Endodermal cell (in vitro differentiated cells): ENCODE results near the gene HOXC9. TPM values are rescaled to one million over a fixed set of nuclear protein-coding genes. Genes with fewer than 3 reads are reported as not detected.

Experiments
- DNase-seq: peaks from one replicate; pipeline ENCODE4 v3.0.0-alpha.2; 2017
- H3K27ac ChIP-seq: 2 replicates; pipeline ENCODE4 v1.5.1; 2013; ENCODE audit warnings: mild to moderate bottlenecking, low read depth, low read length, moderate library complexity
- H3K27me3 ChIP-seq: 2 replicates; pipeline ENCODE4 v1.6.1; 2013; ENCODE audit warnings: mild to moderate bottlenecking, low read length, moderate library complexity; ENCODE audit not compliant: insufficient read depth, control insufficient read depth, poor library complexity, severe bottlenecking
- H3K36me3 ChIP-seq: 2 replicates; pipeline ENCODE4 v1.7.0; 2013; ENCODE audit warnings: mild to moderate bottlenecking, low read length, moderate library complexity; ENCODE audit not compliant: control insufficient read depth, insufficient read depth
- H3K4me1 ChIP-seq: one replicate; pipeline ENCODE4 v1.7.0; 2013; ENCODE audit warnings: low read length; ENCODE audit not compliant: control insufficient read depth, insufficient read depth
- H3K4me3 ChIP-seq: 2 replicates; pipeline ENCODE4 v1.5.1; 2013; ENCODE audit warnings: mild to moderate bottlenecking, low read length, moderate library complexity
- H3K9ac ChIP-seq: 2 replicates; pipeline ENCODE4 v1.6.1; 2013; ENCODE audit warnings: mild to moderate bottlenecking, low read length, moderate library complexity; ENCODE audit not compliant: poor library complexity, severe bottlenecking; ENCODE audit errors: extremely low read depth
- H3K9me3 ChIP-seq: 2 replicates; pipeline ENCODE4 v1.6.1; 2013; ENCODE audit warnings: mild to moderate bottlenecking, low read length, moderate library complexity; ENCODE audit not compliant: control insufficient read depth
- H3K27ac Mint-ChIP-seq: 2 replicates; pipeline ENCODE4 v1.8.0; 2020; ENCODE audit warnings: mixed read lengths
- H3K27me3 Mint-ChIP-seq: 2 replicates; pipeline ENCODE4 v1.8.0; 2021; ENCODE audit warnings: mild to moderate bottlenecking, mixed read lengths; ENCODE audit not compliant: insufficient read depth
- H3K36me3 Mint-ChIP-seq: 2 replicates; pipeline ENCODE4 v1.8.0; 2020; ENCODE audit warnings: low read depth, mixed read lengths
- H3K4me1 Mint-ChIP-seq: 2 replicates; pipeline ENCODE4 v1.8.0; 2020; ENCODE audit warnings: mixed read lengths
- H3K4me3 Mint-ChIP-seq: 2 replicates; pipeline ENCODE4 v1.8.0; 2020; ENCODE audit warnings: mild to moderate bottlenecking, moderate library complexity, mixed read lengths
- H3K9me3 Mint-ChIP-seq: 2 replicates; pipeline ENCODE4 v1.8.0; 2020; ENCODE audit warnings: mild to moderate bottlenecking, mixed read lengths
- WGBS, 2 experiments: methylation state at CpG; one replicate each; pipeline versions ENCODE4 v1.1.5 to v1.1.7; 2013; ENCODE audit warnings: missing lambda C conversion rate in 2 of 2, mixed read lengths in 1 of 2; ENCODE audit not compliant: insufficient coverage in 1 of 2, insufficient read length in 1 of 2; 5-methylcytosine and 5-hydroxymethylcytosine counted together
- total RNA-seq, 2 donors: library from RNA; stranded (reverse); fragmentation: NEBNext Ultra II Directional in 1 of 2; extraction: Animal tissue kit (Norgen Biotek cat#: 25700) in 1 of 2; gene quantifications; 2 replicates in 1 of 2; 3 replicates in 1 of 2; pipeline ENCODE4 v1.2.1, GENCODE V29; 2021
- TF ChIP-seq, protein P1 (sequence below): fragments of 200-600 bp; sonication (generic); conservative IDR thresholded peaks from 2 replicates; pipeline ENCODE4 v1.5.0; 2021; ENCODE audit warnings: antibody characterized with exemption, mild to moderate bottlenecking

Gene HOXC9
- total RNA-seq, 2 donors from 2014 or later = not detected

DNA sequence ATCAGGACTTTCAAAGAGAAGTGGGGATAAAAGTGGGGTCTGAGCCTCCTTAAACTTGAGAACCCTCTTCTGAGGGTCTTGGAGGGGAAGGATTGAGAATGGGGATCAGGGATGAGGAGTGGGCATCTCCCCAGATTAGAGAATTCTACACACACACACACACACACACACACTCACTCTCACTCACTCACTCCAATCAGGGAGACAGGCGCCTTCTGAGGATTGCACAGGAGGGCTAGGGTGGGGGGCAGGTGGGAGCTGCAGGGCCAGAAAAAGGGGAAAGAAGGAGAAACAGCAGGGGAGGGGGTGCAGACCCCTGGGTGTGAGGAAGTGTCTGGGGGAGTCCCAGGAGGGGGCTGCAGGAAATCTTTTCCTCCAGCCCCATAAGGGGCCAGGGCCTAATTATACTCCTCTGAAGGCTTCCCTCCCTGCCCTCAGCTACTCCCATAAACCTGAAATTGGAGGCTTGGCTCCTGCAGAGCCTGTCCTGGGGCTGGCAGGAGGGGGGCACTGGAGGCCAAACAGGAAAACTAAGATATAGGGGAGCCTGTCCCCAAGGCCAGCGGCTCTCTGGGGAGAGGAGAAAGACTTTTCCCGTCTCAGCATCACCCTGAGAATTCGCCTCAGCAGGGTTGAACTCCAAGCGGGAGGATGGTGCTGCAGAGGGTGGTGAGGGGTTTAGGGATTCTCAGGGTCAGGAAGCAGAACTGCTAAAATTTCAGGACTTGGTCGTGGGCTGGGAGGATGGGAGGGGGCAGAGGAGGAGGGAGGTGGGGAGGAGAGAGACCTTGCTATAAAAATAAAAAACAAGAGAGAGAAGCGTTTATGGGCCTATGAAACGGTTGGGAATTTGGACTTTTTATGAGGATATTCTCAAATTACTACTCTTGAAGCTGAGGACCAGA lies 1.6 kb downstream of the HOXC9 start:
- Mint-ChIP-seq H3K4me3 (no peak overlapping the region), H3K27me3 (peaks cover 100% of the 10 kb centered on the region), H3K36me3 (no peaks in the 10 kb centered on the region), H3K4me1 (peaks cover 3% of the 10 kb centered on the region), H3K27ac (no peak overlapping the region), H3K9me3 (peaks cover 2% of the 10 kb centered on the region)
- Histone ChIP-seq H3K27ac (peak overlapping the region; percentile 17), H3K4me1 (no peaks in the 10 kb centered on the region), H3K4me3 (no peak overlapping the region), H3K27me3 (peaks cover 100% of the 10 kb centered on the region), H3K36me3 (no peaks in the 10 kb centered on the region), H3K9ac (no peak overlapping the region), H3K9me3 (no peaks in the 10 kb centered on the region)
- WGBS, 2 experiments = 10 to 11% methylated on average over 7 to 8 of the region's 8 CpGs
- no peak for DNase-seq
- TF ChIP-seq, protein P1, sequence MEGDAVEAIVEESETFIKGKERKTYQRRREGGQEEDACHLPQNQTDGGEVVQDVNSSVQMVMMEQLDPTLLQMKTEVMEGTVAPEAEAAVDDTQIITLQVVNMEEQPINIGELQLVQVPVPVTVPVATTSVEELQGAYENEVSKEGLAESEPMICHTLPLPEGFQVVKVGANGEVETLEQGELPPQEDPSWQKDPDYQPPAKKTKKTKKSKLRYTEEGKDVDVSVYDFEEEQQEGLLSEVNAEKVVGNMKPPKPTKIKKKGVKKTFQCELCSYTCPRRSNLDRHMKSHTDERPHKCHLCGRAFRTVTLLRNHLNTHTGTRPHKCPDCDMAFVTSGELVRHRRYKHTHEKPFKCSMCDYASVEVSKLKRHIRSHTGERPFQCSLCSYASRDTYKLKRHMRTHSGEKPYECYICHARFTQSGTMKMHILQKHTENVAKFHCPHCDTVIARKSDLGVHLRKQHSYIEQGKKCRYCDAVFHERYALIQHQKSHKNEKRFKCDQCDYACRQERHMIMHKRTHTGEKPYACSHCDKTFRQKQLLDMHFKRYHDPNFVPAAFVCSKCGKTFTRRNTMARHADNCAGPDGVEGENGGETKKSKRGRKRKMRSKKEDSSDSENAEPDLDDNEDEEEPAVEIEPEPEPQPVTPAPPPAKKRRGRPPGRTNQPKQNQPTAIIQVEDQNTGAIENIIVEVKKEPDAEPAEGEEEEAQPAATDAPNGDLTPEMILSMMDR = no peak

DNA sequence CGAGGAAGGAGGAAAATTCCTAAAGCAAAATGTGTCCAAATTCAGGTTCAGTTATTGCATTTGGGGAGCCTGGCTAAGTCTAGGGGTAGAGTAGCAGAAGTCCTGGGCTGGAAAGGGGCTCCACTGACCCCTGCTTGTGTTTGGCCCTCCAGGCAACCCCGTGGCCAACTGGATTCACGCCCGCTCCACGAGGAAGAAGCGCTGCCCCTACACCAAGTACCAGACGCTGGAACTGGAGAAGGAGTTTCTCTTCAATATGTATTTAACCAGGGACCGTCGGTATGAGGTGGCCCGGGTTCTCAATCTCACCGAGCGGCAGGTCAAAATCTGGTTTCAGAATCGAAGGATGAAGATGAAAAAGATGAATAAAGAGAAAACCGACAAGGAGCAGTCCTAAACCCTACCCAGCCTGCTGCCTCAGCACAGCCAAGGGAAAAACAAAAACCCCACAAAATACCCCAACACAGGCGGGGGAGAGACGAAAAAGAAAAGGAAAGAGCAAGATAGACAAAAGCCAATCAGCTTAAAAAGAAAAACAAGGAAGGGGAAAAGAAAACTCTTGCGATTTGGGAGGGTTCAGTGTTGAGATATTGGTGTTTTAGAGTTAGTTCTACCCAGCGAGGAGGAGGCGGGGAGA lies 2.4 kb downstream of the HOXC9 start:
- peaks cover 100% of the 10 kb centered on the region for H3K27me3 ChIP-seq
- Mint-ChIP-seq H3K4me1 (peaks cover 3% of the 10 kb centered on the region), H3K27me3 (peaks cover 100% of the 10 kb centered on the region), H3K27ac (no peak overlapping the region), H3K9me3 (peaks cover 2% of the 10 kb centered on the region), H3K4me3 (no peak overlapping the region), H3K36me3 (no peaks in the 10 kb centered on the region)
- H3K4me3 ChIP-seq = no peak overlapping the region
- no peak overlapping the region for H3K27ac ChIP-seq
- DNase-seq = no peak
- no peaks in the 10 kb centered on the region for H3K9me3 ChIP-seq
- 14 to 27% methylated on average over 10 to 18 of the region's 19 CpGs for WGBS, 2 experiments
- TF ChIP-seq, protein P1 = no peak
- H3K4me1 ChIP-seq = no peaks in the 10 kb centered on the region
- no peak overlapping the region for H3K9ac ChIP-seq
- no peaks in the 10 kb centered on the region for H3K36me3 ChIP-seq

DNA sequence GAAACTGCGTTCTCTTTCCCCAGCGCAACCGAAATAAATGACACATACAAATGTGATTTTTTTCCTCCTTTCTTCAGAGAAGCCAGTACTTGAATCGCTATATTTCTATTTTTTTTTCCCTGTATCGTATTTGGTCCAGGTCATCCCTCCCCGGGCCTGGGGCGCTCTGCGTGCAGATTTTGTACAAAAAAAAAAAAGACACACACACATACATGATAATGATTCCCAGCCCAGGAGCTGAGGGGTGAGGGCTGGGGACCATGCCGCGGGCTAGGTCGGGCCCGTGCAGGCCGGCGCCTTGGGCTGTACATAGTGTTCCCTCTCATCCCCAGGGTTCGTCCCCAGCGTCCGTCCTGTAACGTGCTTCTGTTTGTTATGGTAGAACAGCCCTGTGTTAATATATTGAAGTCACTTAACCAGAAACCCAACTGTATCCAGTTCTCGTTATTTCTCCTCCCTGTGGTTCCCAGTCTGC lies 3.0 kb downstream of the HOXC9 start:
- Histone ChIP-seq H3K4me3 (no peak overlapping the region), H3K4me1 (no peaks in the 10 kb centered on the region), H3K9me3 (no peaks in the 10 kb centered on the region), H3K27me3 (peaks cover 100% of the 10 kb centered on the region), H3K36me3 (no peaks in the 10 kb centered on the region), H3K27ac (no peak overlapping the region), H3K9ac (no peak overlapping the region)
- H3K27ac Mint-ChIP-seq = no peak overlapping the region
- H3K36me3 Mint-ChIP-seq = no peaks in the 10 kb centered on the region
- peaks cover 3% of the 10 kb centered on the region for H3K4me1 Mint-ChIP-seq
- H3K9me3 Mint-ChIP-seq = peaks cover 2% of the 10 kb centered on the region
- TF ChIP-seq, protein P1 = no peak
- no peak for DNase-seq
- H3K4me3 Mint-ChIP-seq = no peak overlapping the region
- WGBS, 2 experiments = 24 to 28% methylated on average over 10 to 19 of the region's 19 CpGs
- H3K27me3 Mint-ChIP-seq = peaks cover 100% of the 10 kb centered on the region
